Esophagus muscularis mucosa (tissue), 4 donors: ENCODE data around the gene ZNF775. TPM values are rescaled to one million over a fixed set of nuclear protein-coding genes. Genes with fewer than 3 reads are reported as not detected.

Source experiments
- DNase-seq: peaks from one replicate; pipeline ENCODE4 v3.0.0-alpha.2; 2017; ENCODE audit errors: extremely low spot score
- H3K27ac ChIP-seq, 4 donors: fragments of 200-600 bp; sonication (generic); replicated peaks in 1 of 4; 1 replicate in 3 of 4; 2 replicates in 1 of 4; pipeline ENCODE4 v1.5.1; 2016 to 2019; ENCODE audit warnings: mild to moderate bottlenecking in 1 of 4
- H3K27me3 ChIP-seq, 4 donors: fragments of 200-600 bp; sonication (generic); one replicate each; pipeline versions ENCODE4 v1.5.1 to v1.6.0; 2016 to 2019
- H3K36me3 ChIP-seq, 4 donors: fragments of 200-600 bp; sonication (generic); one replicate each; pipeline ENCODE4 v1.5.1; 2016 to 2019
- H3K4me1 ChIP-seq, 4 donors: fragments of 200-600 bp; sonication (generic); one replicate each; pipeline ENCODE4 v1.5.1; 2016 to 2019
- H3K4me3 ChIP-seq, 4 donors: fragments of 200-600 bp; sonication (generic); 1 replicate in 2 of 4; 2 replicates in 2 of 4; pipeline ENCODE4 v1.5.1; 2016 to 2019; ENCODE audit warnings: mild to moderate bottlenecking in 4 of 4, moderate library complexity in 1 of 4
- H3K9me3 ChIP-seq, 4 donors: fragments of 200-600 bp; sonication (generic); 1 replicate in 3 of 4; 2 replicates in 1 of 4; pipeline ENCODE4 v1.5.1; 2016 to 2019
- CTCF ChIP-seq, 3 experiments: fragments of 200-600 bp in 2 of 3; fragments of 450-650 bp in 1 of 3; sonication (generic) in 2 of 3; IDR thresholded peaks; one replicate each; pipeline ENCODE4 v1.5.1; 2017 to 2019; ENCODE audit warnings: antibody characterized with exemption in 3 of 3, mild to moderate bottlenecking in 2 of 3, moderate library complexity in 1 of 3
- EP300 ChIP-seq: sonication (generic); formaldehyde crosslinking; IDR thresholded peaks from one replicate; pipeline ENCODE4 v1.6.1; 2017; ENCODE audit warnings: antibody characterized with exemption
- POLR2A ChIP-seq: fragments of 450-650 bp; IDR thresholded peaks from one replicate; pipeline ENCODE4 v1.6.1; 2017; ENCODE audit warnings: antibody characterized with exemption, moderate library complexity, mild to moderate bottlenecking, low read depth
- POLR2AphosphoS5 ChIP-seq, 2 donors: sonication (generic); formaldehyde crosslinking; IDR thresholded peaks; one replicate each; pipeline ENCODE4 v1.6.1; 2017; ENCODE audit warnings: antibody characterized with exemption in 2 of 2
- WGBS: methylation state at CpG from one replicate; pipeline ENCODE4 v1.1.5; 2018; 5-methylcytosine and 5-hydroxymethylcytosine counted together
- intact Hi-C: fragments of 100-400 bp; cut with DNase I; formaldehyde crosslinking; loops from one replicate; pipeline ENCODE4 v1.15.1; 2023
- total RNA-seq, 4 donors: library from RNA; depleted of rRNA; stranded (reverse); fragments of >200 nt; gene quantifications; one replicate each; pipeline versions ENCODE4 v1.1.0 to v1.2.1, GENCODE V29; 2016

ZNF775 gene
- total RNA-seq, 4 donors from 2014 or later: 6.6 to 19.8 (median 15.0) TPM

DNA sequence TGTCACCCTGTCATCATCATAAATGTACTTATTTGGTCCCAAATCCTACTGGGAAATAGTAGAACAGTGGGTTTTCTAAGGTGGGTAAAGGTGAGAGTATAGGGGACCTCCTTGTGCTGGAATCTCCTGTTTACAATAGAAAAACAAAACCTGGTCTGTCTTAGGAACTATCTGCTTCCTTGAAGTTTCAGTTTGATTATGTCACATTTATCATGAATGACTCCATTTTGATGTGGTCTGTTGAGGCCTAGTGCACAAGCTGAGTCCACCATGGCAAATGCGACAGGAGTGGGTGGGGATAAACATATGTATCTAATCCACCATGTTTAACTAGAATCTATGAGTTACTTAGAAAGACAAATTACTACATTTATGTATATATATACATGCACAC is 23.5 kb upstream of the ZNF775 start:
- 96% methylated on average over 1 of the region's 1 CpG for WGBS
- H3K36me3 ChIP-seq: no peaks in the 10 kb centered on the region
- no peak for DNase-seq
- no peak for TF ChIP-seq CTCF (IDR thresholded peaks at IDR 0.05)
- TF ChIP-seq POLR2A: no peak
- TF ChIP-seq POLR2AphosphoS5 (IDR thresholded peaks at IDR 0.05): no peak
- no peak for TF ChIP-seq EP300
- H3K27me3 ChIP-seq: no peaks in the 10 kb centered on the region
- no peaks in the 10 kb centered on the region for H3K9me3 ChIP-seq
- H3K27ac ChIP-seq: peak overlapping the region in 1 of 4 donors; percentile 30
- intact Hi-C loops: no loop called here
- H3K4me3 ChIP-seq: no peak overlapping the region
- peaks cover 0 to 10% (median 4%) of the 10 kb centered on the region in 4 donors for H3K4me1 ChIP-seq

- 41% methylated on average over 6 of the region's 6 CpGs for WGBS
- DNase-seq: no peak
- no peak overlapping the region for H3K4me3 ChIP-seq
- peaks cover 0 to 13% (median 11%) of the 10 kb centered on the region in 4 donors for H3K4me1 ChIP-seq
- intact Hi-C loops: no loop called here
- H3K9me3 ChIP-seq: no peaks in the 10 kb centered on the region
- TF ChIP-seq CTCF (IDR thresholded peaks at IDR 0.05) (peak; percentile 24 to 62 (median 50)), POLR2A (no peak), EP300 (no peak), POLR2AphosphoS5 (IDR thresholded peaks at IDR 0.05) (no peak)
- no peaks in the 10 kb centered on the region for H3K27me3 ChIP-seq
- no peaks in the 10 kb centered on the region for H3K36me3 ChIP-seq
- no peak overlapping the region for H3K27ac ChIP-seq
Observed at GRCh38 chr7:150356265-150356897, 22.7 kb upstream of the ZNF775 start.

GRCh38 chr7:150357270-150357669 is 21.9 kb upstream of the ZNF775 start:
- TF ChIP-seq POLR2AphosphoS5 (IDR thresholded peaks at IDR 0.05) (no peak), CTCF (IDR thresholded peaks at IDR 0.05) (no peak), POLR2A (no peak), EP300 (no peak)
- H3K9me3 ChIP-seq: no peaks in the 10 kb centered on the region
- H3K27me3 ChIP-seq: no peaks in the 10 kb centered on the region
- intact Hi-C loops: no loop called here
- DNase-seq: no peak
- no peak overlapping the region for H3K4me3 ChIP-seq
- no peak overlapping the region for H3K27ac ChIP-seq
- peaks cover 0 to 22% (median 20%) of the 10 kb centered on the region in 4 donors for H3K4me1 ChIP-seq
- H3K36me3 ChIP-seq: no peaks in the 10 kb centered on the region
- WGBS: 55% methylated on average over 9 of the region's 9 CpGs

DNA sequence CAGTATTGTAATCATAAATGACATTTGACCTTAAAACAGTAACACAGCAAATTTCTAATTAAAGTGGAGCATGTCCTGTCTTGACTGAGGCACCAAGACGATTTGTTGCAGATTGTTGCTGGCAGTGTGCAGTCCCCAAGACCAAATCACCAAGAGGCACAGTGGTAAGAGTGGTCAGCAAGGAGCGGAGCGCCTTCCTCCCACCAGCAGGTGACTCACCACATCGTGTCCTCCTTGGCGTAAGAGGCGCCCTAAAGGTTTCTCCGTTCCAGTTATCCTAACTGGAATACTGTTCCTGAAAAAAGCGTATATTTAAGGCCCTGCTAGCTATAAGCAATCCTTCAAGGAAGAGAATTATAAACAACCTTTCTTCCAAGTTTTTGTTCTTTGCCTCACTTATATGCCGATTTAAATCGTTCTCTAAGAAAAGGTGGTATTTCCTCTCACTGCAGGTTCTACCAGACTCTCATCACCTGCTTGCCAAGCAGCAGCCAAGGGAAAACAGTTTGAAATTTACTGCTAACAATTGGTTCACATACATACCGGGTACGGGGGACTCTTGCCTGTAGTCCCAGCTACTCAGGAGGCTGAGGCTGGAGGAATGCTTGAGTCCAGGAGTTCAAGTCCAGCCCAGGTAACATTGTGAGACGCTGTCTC is 21.2 kb upstream of the ZNF775 start:
- 78% methylated on average over 13 of the region's 13 CpGs for WGBS
- intact Hi-C loops: no loop called here
- H3K4me1 ChIP-seq: peaks cover 0 to 25% (median 21%) of the 10 kb centered on the region in 4 donors
- no peak for DNase-seq
- no peaks in the 10 kb centered on the region for H3K27me3 ChIP-seq
- no peak overlapping the region for H3K4me3 ChIP-seq
- H3K9me3 ChIP-seq: no peaks in the 10 kb centered on the region
- TF ChIP-seq CTCF (IDR thresholded peaks at IDR 0.05) (no peak), EP300 (no peak), POLR2AphosphoS5 (IDR thresholded peaks at IDR 0.05) (no peak), POLR2A (no peak)
- H3K27ac ChIP-seq: no peak overlapping the region
- H3K36me3 ChIP-seq: no peaks in the 10 kb centered on the region
